Adrenal gland (tissue), 5 donors: ENCODE results near the gene NSL1.

Experiments used
- POLR2A ChIP-seq, 2 donors: fragments of 450-650 bp; IDR thresholded peaks; one replicate each; pipeline ENCODE4 v1.6.1; 2017; ENCODE audit warnings: antibody characterized with exemption in 2 of 2, mild to moderate bottlenecking in 2 of 2, moderate library complexity in 1 of 2
- TF ChIP-seq, protein P1 (sequence below), 6 experiments: fragments of 450-650 bp in 4 of 6; fragments of 200-600 bp in 2 of 6; sonication (generic) in 1 of 6; IDR thresholded peaks; 1 replicate in 5 of 6; 2 replicates in 1 of 6; pipeline versions ENCODE4 v1.5.1 to v1.8.0; 2016 to 2021; ENCODE audit warnings: antibody characterized with exemption in 6 of 6, mild to moderate bottlenecking in 2 of 6, moderate library complexity in 1 of 6
- donor health status: DM: no; HTN: no; CAD: no.

DNA sequence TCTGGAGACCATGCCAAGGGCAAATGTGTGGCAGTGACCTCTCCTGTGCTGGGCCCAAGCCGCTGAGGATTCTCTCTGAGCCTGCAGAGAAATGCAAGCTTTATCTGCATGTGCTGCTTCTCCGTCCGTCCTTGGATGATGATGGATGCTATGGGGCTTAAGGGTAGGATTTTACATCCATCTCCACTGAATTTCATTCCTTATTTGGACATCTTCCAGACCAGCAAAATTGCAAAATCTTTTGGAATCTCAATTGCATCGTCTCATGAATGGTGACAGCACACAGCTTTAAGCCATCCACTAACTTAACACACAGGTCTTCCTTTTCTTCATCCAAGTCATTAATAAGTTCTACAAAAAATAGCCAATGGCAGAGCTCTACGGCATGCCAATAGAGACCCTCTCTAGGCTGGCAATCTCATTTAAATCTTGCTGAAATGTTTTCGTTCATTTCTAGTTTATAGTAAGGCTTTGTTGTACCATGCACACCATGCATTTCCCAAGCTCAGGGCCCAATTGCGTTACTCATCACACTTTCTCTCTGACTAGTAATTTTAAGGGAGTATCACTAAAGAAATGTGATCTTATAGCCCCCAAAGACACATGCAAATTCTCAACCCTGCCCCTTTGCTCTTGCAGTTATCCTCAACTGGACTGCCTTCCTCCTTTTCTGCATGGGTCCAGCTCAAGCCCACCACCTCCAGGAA is 103.1 kb downstream of the NSL1 start:
- TF ChIP-seq, protein P1, sequence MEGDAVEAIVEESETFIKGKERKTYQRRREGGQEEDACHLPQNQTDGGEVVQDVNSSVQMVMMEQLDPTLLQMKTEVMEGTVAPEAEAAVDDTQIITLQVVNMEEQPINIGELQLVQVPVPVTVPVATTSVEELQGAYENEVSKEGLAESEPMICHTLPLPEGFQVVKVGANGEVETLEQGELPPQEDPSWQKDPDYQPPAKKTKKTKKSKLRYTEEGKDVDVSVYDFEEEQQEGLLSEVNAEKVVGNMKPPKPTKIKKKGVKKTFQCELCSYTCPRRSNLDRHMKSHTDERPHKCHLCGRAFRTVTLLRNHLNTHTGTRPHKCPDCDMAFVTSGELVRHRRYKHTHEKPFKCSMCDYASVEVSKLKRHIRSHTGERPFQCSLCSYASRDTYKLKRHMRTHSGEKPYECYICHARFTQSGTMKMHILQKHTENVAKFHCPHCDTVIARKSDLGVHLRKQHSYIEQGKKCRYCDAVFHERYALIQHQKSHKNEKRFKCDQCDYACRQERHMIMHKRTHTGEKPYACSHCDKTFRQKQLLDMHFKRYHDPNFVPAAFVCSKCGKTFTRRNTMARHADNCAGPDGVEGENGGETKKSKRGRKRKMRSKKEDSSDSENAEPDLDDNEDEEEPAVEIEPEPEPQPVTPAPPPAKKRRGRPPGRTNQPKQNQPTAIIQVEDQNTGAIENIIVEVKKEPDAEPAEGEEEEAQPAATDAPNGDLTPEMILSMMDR (IDR thresholded peaks at IDR 0.05): no peak
- TF ChIP-seq POLR2A (IDR thresholded peaks at IDR 0.05): no peak
